Activated CD8-positive, alpha-beta memory T cell treated with anti-CD3 and anti-CD28 coated beads, Interleukin-2, amount 10 ng/mL, durations not matched to agents 7 days and 5 days (primary cell): Measurements from ENCODE around the gene SLC2A3. TPM values are rescaled to one million over a fixed set of nuclear protein-coding genes. Genes with fewer than 3 reads are reported as not detected.
"Not testable (repeated sequence)": the region's sequence is repeated elsewhere in the genome, so short reads cannot be mapped to it uniquely, and the experiment has no call there.

ENCODE experiments used
- ATAC-seq: fragments of 150-1000 bp; cut with Tn5 transposase; one replicate; pipeline ENCODE4 v1.10.0; 2021; ENCODE audit warnings: moderate library complexity
- CTCF ChIA-PET: fragments of 350-600 bp; sonication (Branson Sonifier 250); formaldehyde crosslinking; loops from one replicate; lab custom pipeline; 2021; ENCODE audit warnings: antibody characterized with exemption; lab: Charles Lee
- DNase-seq: peaks from one replicate; pipeline ENCODE4 v3.0.0-alpha.2; 2020
- H3K27ac Mint-ChIP-seq: one replicate; pipeline ENCODE4 v1.8.0; 2021; ENCODE audit warnings: mild to moderate bottlenecking, mixed read lengths
- H3K27me3 Mint-ChIP-seq: one replicate; pipeline ENCODE4 v1.8.0; 2021; ENCODE audit warnings: mixed read lengths
- H3K36me3 Mint-ChIP-seq: one replicate; pipeline ENCODE4 v1.8.0; 2021; ENCODE audit warnings: mild to moderate bottlenecking, mixed read lengths
- H3K4me1 Mint-ChIP-seq: one replicate; pipeline ENCODE4 v1.8.0; 2021; ENCODE audit warnings: mixed read lengths
- H3K4me3 Mint-ChIP-seq: one replicate; pipeline ENCODE4 v1.8.0; 2021; ENCODE audit warnings: mild to moderate bottlenecking, moderate library complexity, mixed read lengths
- H3K9me3 Mint-ChIP-seq: one replicate; pipeline ENCODE4 v1.8.0; 2022; ENCODE audit warnings: low read depth, mixed read lengths
- total RNA-seq, 2 experiments: library from RNA; stranded (reverse); gene quantifications; one replicate each; pipeline ENCODE4 v1.2.3, GENCODE V29; 2021

Gene SLC2A3
- total RNA-seq, 2 experiments from 2014 or later: 193 to 290 TPM

DNA sequence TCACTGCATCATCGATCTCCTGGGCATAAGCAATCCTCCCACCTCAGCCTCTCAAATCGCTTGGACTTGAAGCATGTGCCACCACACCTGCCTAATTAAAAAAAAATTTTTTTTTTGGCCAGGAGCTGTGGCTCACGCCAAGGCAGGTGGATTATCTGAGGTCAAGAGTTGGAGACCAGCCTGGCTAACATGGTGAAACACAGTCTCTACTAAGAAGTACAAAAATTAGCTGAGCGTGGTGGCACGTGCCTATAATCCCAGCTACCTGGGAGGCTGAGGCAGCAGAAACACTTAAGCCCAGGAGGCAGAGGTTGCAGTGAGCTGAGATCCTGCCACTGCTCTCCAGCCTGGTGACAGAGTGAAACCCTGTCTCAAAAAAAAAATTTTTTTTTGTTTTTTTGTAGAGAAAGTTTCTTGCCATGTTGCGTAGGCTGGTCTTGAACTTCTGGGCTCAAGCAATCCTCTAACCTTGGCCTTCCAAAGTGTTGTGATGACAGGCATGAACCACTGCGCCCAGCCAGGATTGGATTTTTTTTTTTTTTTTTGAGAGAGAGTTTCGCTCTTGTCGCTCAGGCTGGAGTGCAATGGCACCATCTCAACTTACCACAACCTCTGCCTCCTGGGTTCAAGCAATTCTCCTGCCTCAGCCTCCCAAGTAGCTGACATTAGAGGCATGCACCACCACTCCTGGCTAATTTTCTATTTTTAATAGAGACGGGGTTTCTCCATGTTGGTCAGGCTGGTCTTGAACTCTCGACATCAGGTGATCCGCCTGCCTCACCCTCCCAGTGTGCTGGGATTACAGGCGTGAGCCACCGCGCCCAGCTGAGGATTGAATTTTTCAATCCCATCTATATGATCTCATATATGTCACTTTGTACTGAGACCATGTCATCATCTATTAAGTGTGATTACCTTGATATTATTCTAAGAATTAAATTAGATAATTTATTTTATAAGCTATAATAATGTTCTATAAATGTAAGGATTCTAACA, 12.4 kb downstream of the SLC2A3 start:
- Mint-ChIP-seq H3K4me1 (peaks cover 44% of the 10 kb centered on the region), H3K27me3 (no peaks in the 10 kb centered on the region), H3K9me3 (no peaks in the 10 kb centered on the region), H3K36me3 (peaks cover 79% of the 10 kb centered on the region), H3K4me3 (no peak overlapping the region), H3K27ac (no peak overlapping the region)
- ATAC-seq (no peak), DNase-seq (no peak)
- CTCF ChIA-PET: interaction anchor here (1.1 to 3.4 kb wide), 3 partner anchors 9 to 69 kb away, joined by 3 to 17 read pairs (median 4); no protein-coding TSS in a partner anchor

DNA sequence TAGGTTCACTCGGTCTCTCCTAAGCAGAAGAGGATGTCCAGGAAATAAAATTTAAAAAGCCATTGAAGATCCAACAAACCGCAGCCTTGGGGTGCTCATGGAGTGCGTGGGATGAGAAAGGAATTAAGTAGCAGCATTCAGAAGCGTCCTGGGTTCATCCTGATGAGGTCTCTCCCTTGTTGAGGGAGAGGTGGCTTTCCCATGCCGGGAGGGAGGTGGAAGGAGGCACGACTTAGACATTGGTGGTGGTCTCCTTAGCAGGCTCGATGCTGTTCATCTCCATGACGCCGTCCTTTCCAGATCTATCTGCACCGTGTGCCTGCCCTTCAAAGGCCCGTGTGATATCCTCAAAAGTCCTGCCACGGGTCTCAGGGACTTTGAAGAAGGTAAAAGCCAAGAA, 14.8 kb downstream of the SLC2A3 start:
- not testable (repeated sequence) for H3K27ac Mint-ChIP-seq, H3K27me3 Mint-ChIP-seq, DNase-seq, H3K4me3 Mint-ChIP-seq, ATAC-seq, H3K9me3 Mint-ChIP-seq
- Mint-ChIP-seq H3K36me3 (peaks cover 65% of the 10 kb centered on the region), H3K4me1 (peaks cover 43% of the 10 kb centered on the region)
- CTCF ChIA-PET: interaction anchor here (3.4 kb wide), 1 partner anchor 12 kb away, joined by 17 read pairs; no protein-coding TSS in a partner anchor

DNA sequence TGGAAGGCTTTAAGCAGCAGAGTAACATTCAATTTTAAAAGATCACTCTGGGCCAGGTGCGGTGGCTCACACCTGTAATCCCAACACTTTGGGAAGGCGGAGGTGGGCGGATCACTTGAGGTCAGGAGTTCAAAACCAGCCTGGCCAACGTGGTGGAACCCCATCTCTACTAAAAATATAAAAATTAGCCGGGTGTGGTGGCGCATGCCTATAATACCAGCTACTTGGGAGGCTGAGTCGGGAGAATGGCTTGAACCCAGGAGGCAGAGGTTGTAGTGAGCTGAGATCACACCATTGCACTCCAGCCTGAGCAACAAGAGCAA, 17.8 kb downstream of the SLC2A3 start:
- not testable (repeated sequence) for DNase-seq, ATAC-seq, H3K4me3 Mint-ChIP-seq, H3K27me3 Mint-ChIP-seq, H3K9me3 Mint-ChIP-seq, H3K27ac Mint-ChIP-seq
- CTCF ChIA-PET: interaction anchor here (0.9 to 2.9 kb wide), 6 partner anchors 11 to 77 kb away, joined by 3 to 10 read pairs (median 4); partner anchors contain the start of gene SLC2A3
- peaks cover 45% of the 10 kb centered on the region for H3K36me3 Mint-ChIP-seq
- peaks cover 41% of the 10 kb centered on the region for H3K4me1 Mint-ChIP-seq

- CTCF ChIA-PET: interaction anchor here (0.9 to 2.9 kb wide), 6 partner anchors 10 to 77 kb away, joined by 3 to 10 read pairs (median 4); partner anchors contain the start of gene SLC2A3
- DNase-seq (no peak), ATAC-seq (no peak)
- H3K9me3 Mint-ChIP-seq: no peaks in the 10 kb centered on the region
- H3K36me3 Mint-ChIP-seq: peaks cover 41% of the 10 kb centered on the region
- H3K4me1 Mint-ChIP-seq: peaks cover 39% of the 10 kb centered on the region
- H3K27ac Mint-ChIP-seq: no peak overlapping the region
- H3K4me3 Mint-ChIP-seq: no peak overlapping the region
- H3K27me3 Mint-ChIP-seq: no peaks in the 10 kb centered on the region
Observed at GRCh38 chr12:7917392-7918267, 18.4 kb downstream of the SLC2A3 start.

DNA sequence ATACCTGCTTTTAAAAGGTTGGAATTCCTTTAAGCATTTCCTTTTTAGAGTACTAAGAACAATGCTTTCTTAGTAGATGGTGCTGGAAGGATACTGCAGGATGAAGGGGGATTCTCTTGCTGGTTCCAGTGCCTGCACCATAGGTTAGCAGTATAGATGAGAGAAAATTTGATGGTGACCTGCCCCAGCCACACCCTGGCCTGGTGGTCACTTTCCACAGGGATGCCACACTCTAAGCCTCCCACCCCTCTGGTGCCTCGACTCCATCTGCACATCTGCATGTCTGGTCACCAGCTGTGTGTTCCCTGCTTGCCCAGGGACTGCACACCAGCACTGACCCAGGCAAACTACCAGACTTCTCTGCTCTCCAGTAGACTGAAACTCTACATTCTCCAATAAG, 19.1 kb downstream of the SLC2A3 start:
- no peak overlapping the region for H3K4me3 Mint-ChIP-seq
- no peaks in the 10 kb centered on the region for H3K27me3 Mint-ChIP-seq
- peaks cover 35% of the 10 kb centered on the region for H3K36me3 Mint-ChIP-seq
- H3K9me3 Mint-ChIP-seq: no peaks in the 10 kb centered on the region
- H3K4me1 Mint-ChIP-seq: peaks cover 37% of the 10 kb centered on the region
- DNase-seq (no peak), ATAC-seq (peak; percentile 12)
- CTCF ChIA-PET: interaction anchor here (1.3 to 2.9 kb wide), 2 partner anchors 10 to 17 kb away, joined by 6 to 10 read pairs; no protein-coding TSS in a partner anchor
- no peak overlapping the region for H3K27ac Mint-ChIP-seq

- DNase-seq (peak; percentile 56), ATAC-seq (peak; percentile 56)
- no peak overlapping the region for H3K27ac Mint-ChIP-seq
- peaks cover 31% of the 10 kb centered on the region for H3K4me1 Mint-ChIP-seq
- H3K36me3 Mint-ChIP-seq: peaks cover 25% of the 10 kb centered on the region
- peak overlapping the region; percentile 34 for H3K4me3 Mint-ChIP-seq
- H3K9me3 Mint-ChIP-seq: no peaks in the 10 kb centered on the region
- no peaks in the 10 kb centered on the region for H3K27me3 Mint-ChIP-seq
- CTCF ChIA-PET: interaction anchor here (1.0 kb wide), 1 partner anchor 8 kb away, joined by 3 read pairs; no protein-coding TSS in a partner anchor
Observed at GRCh38 chr12:7915661-7916403, 20.2 kb downstream of the SLC2A3 start.

DNA sequence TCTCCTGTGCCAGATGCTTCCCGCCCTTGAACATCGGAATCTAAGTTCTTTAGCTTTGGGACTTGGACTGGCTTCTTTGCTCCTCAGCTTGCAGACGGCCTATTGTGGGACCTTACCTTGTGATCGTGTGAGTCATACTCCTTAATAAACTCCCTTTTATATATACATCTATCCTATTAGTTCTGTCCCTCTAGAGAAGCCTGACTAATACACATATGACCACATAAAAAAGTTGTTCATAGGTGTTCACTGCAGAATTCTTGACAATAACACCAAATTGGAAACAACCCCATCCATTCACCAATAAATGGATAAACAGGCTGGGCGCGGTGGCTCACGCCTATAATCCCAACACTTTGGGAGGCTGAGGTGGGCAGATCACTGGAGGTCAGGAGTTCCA, 25.9 kb downstream of the SLC2A3 start:
- H3K4me1 Mint-ChIP-seq, H3K27me3 Mint-ChIP-seq, H3K9me3 Mint-ChIP-seq, DNase-seq, ATAC-seq, H3K36me3 Mint-ChIP-seq, H3K4me3 Mint-ChIP-seq, CTCF ChIA-PET, H3K27ac Mint-ChIP-seq: not testable (repeated sequence)

GRCh38 chr12:7907009-7907408, 29.0 kb downstream of the SLC2A3 start:
- Mint-ChIP-seq H3K9me3 (no peaks in the 10 kb centered on the region), H3K4me3 (no peak overlapping the region), H3K27me3 (no peaks in the 10 kb centered on the region), H3K27ac (no peak overlapping the region), H3K4me1 (peaks cover 3% of the 10 kb centered on the region), H3K36me3 (no peaks in the 10 kb centered on the region)
- CTCF ChIA-PET: interaction anchor here (0.9 to 1.7 kb wide), 3 partner anchors 10 to 26 kb away, joined by 3 to 6 read pairs (median 5); no protein-coding TSS in a partner anchor
- ATAC-seq: peak; percentile 30
- no peak for DNase-seq

- H3K27me3 Mint-ChIP-seq, H3K4me1 Mint-ChIP-seq, ATAC-seq, H3K27ac Mint-ChIP-seq, H3K36me3 Mint-ChIP-seq, H3K4me3 Mint-ChIP-seq, DNase-seq, H3K9me3 Mint-ChIP-seq: not testable (repeated sequence)
- CTCF ChIA-PET: interaction anchor here (1.6 to 1.7 kb wide), 2 partner anchors 13 to 27 kb away, joined by 3 to 5 read pairs; no protein-coding TSS in a partner anchor
Observed at GRCh38 chr12:7906303-7906702, 29.7 kb downstream of the SLC2A3 start.

GRCh38 chr12:7905600-7906125, 30.3 kb downstream of the SLC2A3 start:
- not testable (repeated sequence) for H3K27me3 Mint-ChIP-seq, H3K9me3 Mint-ChIP-seq, H3K27ac Mint-ChIP-seq, H3K4me3 Mint-ChIP-seq, ATAC-seq, H3K36me3 Mint-ChIP-seq, H3K4me1 Mint-ChIP-seq, DNase-seq
- CTCF ChIA-PET: interaction anchor here (0.7 to 1.6 kb wide), 3 partner anchors 21 to 107 kb away, joined by 3 to 5 read pairs (median 4); no protein-coding TSS in a partner anchor

DNA sequence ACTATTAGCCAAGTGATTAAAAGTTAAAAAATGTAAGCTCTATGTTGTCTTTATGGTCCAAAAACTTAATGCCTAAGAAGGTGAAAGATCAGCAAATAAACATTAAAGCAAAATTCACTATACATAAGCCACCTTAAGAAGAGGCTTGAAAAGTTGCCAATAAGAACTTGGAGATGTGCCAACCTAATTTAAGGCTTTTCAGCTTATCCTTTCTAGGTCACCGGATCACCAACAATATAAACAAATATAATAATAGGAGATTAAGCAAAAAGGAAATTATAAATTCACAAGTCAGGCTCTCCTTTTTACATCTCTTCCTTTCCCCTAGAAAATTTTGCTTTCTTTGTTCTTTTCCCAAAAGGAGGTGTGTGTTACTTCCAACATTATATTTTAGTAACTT, 30.9 kb downstream of the SLC2A3 start:
- DNase-seq: no peak
- Mint-ChIP-seq H3K36me3 (no peaks in the 10 kb centered on the region), H3K9me3 (no peaks in the 10 kb centered on the region), H3K4me3 (no peak overlapping the region), H3K27me3 (peaks cover under 1% of the 10 kb centered on the region), H3K4me1 (peaks cover 3% of the 10 kb centered on the region), H3K27ac (no peak overlapping the region)
- CTCF ChIA-PET: interaction anchor here (0.7 to 1.6 kb wide), 4 partner anchors 20 to 107 kb away, joined by 3 to 5 read pairs (median 4); no protein-coding TSS in a partner anchor
- no peak for ATAC-seq

- not testable (repeated sequence) for H3K27me3 Mint-ChIP-seq, H3K4me1 Mint-ChIP-seq, H3K9me3 Mint-ChIP-seq, DNase-seq, ATAC-seq, H3K27ac Mint-ChIP-seq, H3K36me3 Mint-ChIP-seq, H3K4me3 Mint-ChIP-seq
- CTCF ChIA-PET: interaction anchor here (0.7 kb wide), 1 partner anchor 29 kb away, joined by 3 read pairs; no protein-coding TSS in a partner anchor
Observed at GRCh38 chr12:7902416-7902815, 33.6 kb downstream of the SLC2A3 start.
